Measurements from ENCODE around the gene EPN2. TPM values are rescaled to one million over a fixed set of nuclear protein-coding genes. Genes with fewer than 3 reads are reported as not detected.

The EPN2 gene
- total RNA-seq, 6 donors from 2014 or later, result 26.3 to 64.5 (median 47.9) TPM

GRCh38 chr17:19305256-19305655 is 68.1 kb downstream of the EPN2 start:
- Histone ChIP-seq H3K27ac (peak overlapping the region in 2 of 4 donors; percentile 64 to 79), H3K4me3 (no peak overlapping the region), H3K4me1 (peaks cover 61 to 78% (median 66%) of the 10 kb centered on the region in 4 donors), H3K36me3 (peaks cover 0 to 2% (median 0%) of the 10 kb centered on the region in 4 donors), H3K27me3 (no peaks in the 10 kb centered on the region), H3K9me3 (no peaks in the 10 kb centered on the region)
- DNase-seq (no peak), ATAC-seq (ENCODE audit: low FRiP score in 2 of 2) (no peak)
- TF ChIP-seq CTCF (IDR thresholded peaks at IDR 0.05) (no peak), POLR2AphosphoS5 (IDR thresholded peaks at IDR 0.05) (no peak), POLR2A (IDR thresholded peaks at IDR 0.05) (no peak), EP300 (IDR thresholded peaks at IDR 0.05) (no peak)
- 70 to 74% methylated on average over 5 of the region's 5 CpGs for WGBS, 2 donors

- peak overlapping the region in 2 of 4 donors; percentile 51 to 52 for H3K27ac ChIP-seq
These were observed 68.6 kb downstream of the EPN2 start for GRCh38 chr17:19305761-19306159.

GRCh38 chr17:19306160-19307111 is 69.3 kb downstream of the EPN2 start:
- 41% methylated on average over 8 to 10 of the region's 10 CpGs for WGBS, 2 donors
- TF ChIP-seq POLR2A (IDR thresholded peaks at IDR 0.05) (no peak), CTCF (IDR thresholded peaks at IDR 0.05) (no peak), POLR2AphosphoS5 (IDR thresholded peaks at IDR 0.05) (no peak), EP300 (IDR thresholded peaks at IDR 0.05) (no peak)
- DNase-seq (no peak), ATAC-seq (ENCODE audit: low FRiP score in 2 of 2) (peak in 1 of 2 donors; percentile 28)
- Histone ChIP-seq H3K27me3 (no peaks in the 10 kb centered on the region), H3K9me3 (no peaks in the 10 kb centered on the region), H3K4me1 (peaks cover 60 to 80% (median 64%) of the 10 kb centered on the region in 4 donors), H3K4me3 (no peak overlapping the region), H3K27ac (peak overlapping the region in 3 of 4 donors; percentile 12 to 52 (median 51)), H3K36me3 (peaks cover 0 to 3% (median 0%) of the 10 kb centered on the region in 4 donors)

More at GRCh38 chr17:19305761-19306159, 68.6 kb downstream of the EPN2 start:
- TF ChIP-seq CTCF (IDR thresholded peaks at IDR 0.05) (no peak), POLR2AphosphoS5 (IDR thresholded peaks at IDR 0.05) (no peak), EP300 (IDR thresholded peaks at IDR 0.05) (no peak), POLR2A (IDR thresholded peaks at IDR 0.05) (no peak)
- WGBS, 2 donors, result 84 to 92% methylated on average over 5 of the region's 5 CpGs
- DNase-seq (no peak), ATAC-seq (ENCODE audit: low FRiP score in 2 of 2) (no peak)
- H3K4me1 ChIP-seq, result peaks cover 61 to 80% (median 66%) of the 10 kb centered on the region in 4 donors
- H3K4me3 ChIP-seq, result no peak overlapping the region
- H3K9me3 ChIP-seq, result no peaks in the 10 kb centered on the region
- peaks cover 0 to 3% (median 0%) of the 10 kb centered on the region in 4 donors for H3K36me3 ChIP-seq
- no peaks in the 10 kb centered on the region for H3K27me3 ChIP-seq

GRCh38 chr17:19307521-19307920 is 70.4 kb downstream of the EPN2 start:
- Histone ChIP-seq H3K9me3 (no peaks in the 10 kb centered on the region), H3K4me3 (no peak overlapping the region), H3K36me3 (peaks cover 0 to 9% (median 3%) of the 10 kb centered on the region in 4 donors), H3K27ac (peak overlapping the region in 2 of 4 donors; percentile 12 to 46), H3K4me1 (peaks cover 49 to 80% (median 61%) of the 10 kb centered on the region in 4 donors), H3K27me3 (no peaks in the 10 kb centered on the region)
- no peak for ATAC-seq (ENCODE audit: low FRiP score in 2 of 2)
- WGBS, 2 donors, result 93 to 96% methylated on average over 10 of the region's 10 CpGs
- DNase-seq, result no peak
- TF ChIP-seq POLR2AphosphoS5 (IDR thresholded peaks at IDR 0.05), result no peak

GRCh38 chr17:19308398-19308797 is 71.2 kb downstream of the EPN2 start:
- H3K4me1 ChIP-seq, result peaks cover 40 to 80% (median 56%) of the 10 kb centered on the region in 4 donors

More at GRCh38 chr17:19308398-19308797, 71.2 kb downstream of the EPN2 start:
- DNase-seq, result no peak
- Histone ChIP-seq H3K27ac (no peak overlapping the region), H3K4me3 (no peak overlapping the region), H3K36me3 (peaks cover 0 to 18% (median 10%) of the 10 kb centered on the region in 4 donors), H3K9me3 (no peaks in the 10 kb centered on the region), H3K27me3 (no peaks in the 10 kb centered on the region)
- WGBS, 2 donors, result 90 to 91% methylated on average over 8 of the region's 8 CpGs
- TF ChIP-seq CTCF (IDR thresholded peaks at IDR 0.05), result no peak
- no peak for TF ChIP-seq POLR2AphosphoS5 (IDR thresholded peaks at IDR 0.05)
- no peak for TF ChIP-seq POLR2A (IDR thresholded peaks at IDR 0.05)
- TF ChIP-seq EP300 (IDR thresholded peaks at IDR 0.05), result no peak
- no peak for ATAC-seq (ENCODE audit: low FRiP score in 2 of 2)
